ENCODE data around the gene SLC46A3.
"Not testable (repeated sequence)": the region's sequence is repeated elsewhere in the genome, so short reads cannot be mapped to it uniquely, and the experiment has no call there.

The SLC46A3 gene

DNA sequence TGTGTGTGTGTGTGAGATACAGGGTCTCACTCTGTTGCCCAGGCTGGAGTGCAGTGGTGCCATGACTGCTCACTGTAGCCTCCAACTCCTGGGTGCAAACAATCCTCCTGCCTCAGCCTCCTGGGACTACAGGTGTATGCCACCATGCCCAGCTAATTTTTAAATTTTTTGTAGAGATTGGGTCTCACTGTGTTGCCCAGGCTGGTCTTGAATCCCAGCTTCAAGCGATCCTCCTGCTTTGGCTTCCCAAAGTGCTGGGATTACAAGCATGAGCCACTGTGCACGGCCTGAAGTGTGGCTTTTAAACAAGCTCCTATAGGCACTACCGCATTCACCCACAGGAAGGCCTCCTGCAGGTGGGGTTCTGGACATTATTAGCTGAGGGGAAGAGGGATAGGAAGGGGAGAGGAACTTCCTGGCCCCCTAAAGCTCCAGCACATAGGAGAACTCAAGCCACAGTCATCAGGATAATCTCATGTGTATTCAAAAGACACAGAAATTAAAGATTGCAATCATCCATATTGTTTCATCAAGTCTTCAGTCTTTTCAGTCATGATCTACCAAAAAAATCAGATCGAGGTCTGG lies 24.8 kb upstream of the SLC46A3 start:
- Histone ChIP-seq H3K4me3 (ENCODE audit: low read depth, low read length) (no peak overlapping the region), H3K27ac (ENCODE audit: extremely low read depth, low read depth, low read length) (no peak overlapping the region), H3K36me3 (ENCODE audit: control insufficient read depth in 2 of 2, insufficient read depth in 1 of 2, low read length in 2 of 2) (no peaks in the 10 kb centered on the region), H3K4me1 (ENCODE audit: control insufficient read depth, insufficient read depth, low read length) (no peaks in the 10 kb centered on the region), H3K9me3 (ENCODE audit: control insufficient read depth, insufficient read depth, low read depth, low read length) (no peaks in the 10 kb centered on the region)
- ChIA-PET POLR2A (no interaction called here), CTCF (interaction anchor here (0.6 kb wide), 1 partner anchor 15 kb away, joined by 3 read pairs; no protein-coding TSS in a partner anchor)
- TF ChIP-seq ZNF121 (tag by site-specific recombination; IDR thresholded peaks at IDR 0.05) (peak; percentile 33; the same call in 1 of the 2 replicates), ZNF664 (tag by site-specific recombination; IDR thresholded peaks at IDR 0.05) (no peak), ZNF600 (tag by site-specific recombination; IDR thresholded peaks at IDR 0.05) (no peak)
- TF ChIP-seq, protein P1, sequence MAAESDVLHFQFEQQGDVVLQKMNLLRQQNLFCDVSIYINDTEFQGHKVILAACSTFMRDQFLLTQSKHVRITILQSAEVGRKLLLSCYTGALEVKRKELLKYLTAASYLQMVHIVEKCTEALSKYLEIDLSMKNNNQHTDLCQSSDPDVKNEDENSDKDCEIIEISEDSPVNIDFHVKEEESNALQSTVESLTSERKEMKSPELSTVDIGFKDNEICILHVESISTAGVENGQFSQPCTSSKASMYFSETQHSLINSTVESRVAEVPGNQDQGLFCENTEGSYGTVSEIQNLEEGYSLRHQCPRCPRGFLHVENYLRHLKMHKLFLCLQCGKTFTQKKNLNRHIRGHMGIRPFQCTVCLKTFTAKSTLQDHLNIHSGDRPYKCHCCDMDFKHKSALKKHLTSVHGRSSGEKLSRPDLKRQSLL (tag by site-specific recombination; IDR thresholded peaks at IDR 0.05) = no peak

DNA sequence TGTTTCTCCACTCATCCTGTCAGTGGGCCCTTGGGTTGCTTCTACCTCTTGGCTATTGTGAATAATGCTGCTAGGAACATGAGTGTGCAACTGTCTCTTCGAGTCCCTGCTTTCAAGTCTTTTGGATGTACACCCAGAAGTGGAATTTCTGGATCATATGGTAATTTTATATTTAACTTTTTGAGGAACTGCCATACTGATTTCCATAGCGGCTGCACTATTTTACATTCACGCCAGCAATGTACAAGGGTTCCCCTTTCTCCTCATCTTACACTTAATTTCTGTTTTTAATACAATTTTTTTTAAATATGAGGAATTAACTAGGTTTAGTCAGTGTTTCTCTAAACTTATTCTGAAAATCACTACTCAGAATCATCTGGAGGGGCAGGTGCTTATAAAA lies 24.2 kb upstream of the SLC46A3 start:
- Histone ChIP-seq H3K9me3 (ENCODE audit: control insufficient read depth, insufficient read depth, low read depth, low read length) (no peaks in the 10 kb centered on the region), H3K4me3 (ENCODE audit: low read depth, low read length) (no peak overlapping the region), H3K36me3 (ENCODE audit: control insufficient read depth in 2 of 2, insufficient read depth in 1 of 2, low read length in 2 of 2) (no peaks in the 10 kb centered on the region), H3K4me1 (ENCODE audit: control insufficient read depth, insufficient read depth, low read length) (no peaks in the 10 kb centered on the region), H3K27ac (ENCODE audit: extremely low read depth, low read depth, low read length) (no peak overlapping the region)
- TF ChIP-seq, protein P2, sequence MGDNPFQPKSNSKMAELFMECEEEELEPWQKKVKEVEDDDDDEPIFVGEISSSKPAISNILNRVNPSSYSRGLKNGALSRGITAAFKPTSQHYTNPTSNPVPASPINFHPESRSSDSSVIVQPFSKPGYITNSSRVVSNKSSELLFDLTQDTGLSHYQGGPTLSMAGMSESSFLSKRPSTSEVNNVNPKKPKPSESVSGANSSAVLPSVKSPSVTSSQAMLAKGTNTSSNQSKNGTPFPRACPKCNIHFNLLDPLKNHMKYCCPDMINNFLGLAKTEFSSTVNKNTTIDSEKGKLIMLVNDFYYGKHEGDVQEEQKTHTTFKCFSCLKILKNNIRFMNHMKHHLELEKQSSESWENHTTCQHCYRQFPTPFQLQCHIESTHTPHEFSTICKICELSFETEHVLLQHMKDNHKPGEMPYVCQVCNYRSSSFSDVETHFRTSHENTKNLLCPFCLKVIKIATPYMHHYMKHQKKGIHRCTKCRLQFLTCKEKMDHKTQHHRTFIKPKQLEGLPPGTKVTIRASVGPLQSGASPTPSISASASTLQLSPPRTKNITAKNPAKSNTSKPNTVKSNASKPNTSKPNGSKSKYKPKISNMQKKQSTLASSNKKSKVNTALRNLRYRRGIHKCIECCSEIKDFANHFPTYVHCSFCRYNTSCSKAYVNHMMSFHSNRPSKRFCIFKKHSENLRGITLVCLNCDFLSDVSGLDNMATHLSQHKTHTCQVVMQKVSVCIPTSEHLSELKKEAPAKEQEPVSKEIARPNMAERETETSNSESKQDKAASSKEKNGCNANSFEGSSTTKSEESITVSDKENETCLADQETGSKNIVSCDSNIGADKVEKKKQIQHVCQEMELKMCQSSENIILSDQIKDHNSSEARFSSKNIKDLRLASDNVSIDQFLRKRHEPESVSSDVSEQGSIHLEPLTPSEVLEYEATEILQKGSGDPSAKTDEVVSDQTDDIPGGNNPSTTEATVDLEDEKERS (tag by site-specific recombination; IDR thresholded peaks at IDR 0.05) = no peak
- TF ChIP-seq ZBTB7A (tag by site-specific recombination; IDR thresholded peaks at IDR 0.05; ENCODE audit: low read depth) (no peak), ZNF266 (tag by site-specific recombination; IDR thresholded peaks at IDR 0.05; ENCODE audit: low read depth) (no peak), MZF1 (tag by site-specific recombination; IDR thresholded peaks at IDR 0.05; ENCODE audit: borderline replicate concordance) (no peak), HOXC10 (CRISPR knock-in tag; IDR thresholded peaks at IDR 0.05) (no peak), SCRT1 (tag by site-specific recombination; IDR thresholded peaks at IDR 0.05; ENCODE audit: borderline replicate concordance) (no peak), ZNF157 (tag by site-specific recombination; IDR thresholded peaks at IDR 0.05) (no peak), ZNF658 (tag by site-specific recombination; IDR thresholded peaks at IDR 0.05) (no peak), ZNF248 (tag by site-specific recombination; IDR thresholded peaks at IDR 0.05) (no peak), ZNF114 (tag by site-specific recombination; IDR thresholded peaks at IDR 0.05) (no peak), ZNF48 (tag by site-specific recombination; IDR thresholded peaks at IDR 0.05) (no peak), ZIC2 (tag by site-specific recombination; IDR thresholded peaks at IDR 0.05) (no peak), ZNF16 (tag by site-specific recombination; IDR thresholded peaks at IDR 0.05; ENCODE audit: low read depth) (no peak), ZNF544 (tag by site-specific recombination; IDR thresholded peaks at IDR 0.05) (no peak)
- TF ChIP-seq, protein P3, sequence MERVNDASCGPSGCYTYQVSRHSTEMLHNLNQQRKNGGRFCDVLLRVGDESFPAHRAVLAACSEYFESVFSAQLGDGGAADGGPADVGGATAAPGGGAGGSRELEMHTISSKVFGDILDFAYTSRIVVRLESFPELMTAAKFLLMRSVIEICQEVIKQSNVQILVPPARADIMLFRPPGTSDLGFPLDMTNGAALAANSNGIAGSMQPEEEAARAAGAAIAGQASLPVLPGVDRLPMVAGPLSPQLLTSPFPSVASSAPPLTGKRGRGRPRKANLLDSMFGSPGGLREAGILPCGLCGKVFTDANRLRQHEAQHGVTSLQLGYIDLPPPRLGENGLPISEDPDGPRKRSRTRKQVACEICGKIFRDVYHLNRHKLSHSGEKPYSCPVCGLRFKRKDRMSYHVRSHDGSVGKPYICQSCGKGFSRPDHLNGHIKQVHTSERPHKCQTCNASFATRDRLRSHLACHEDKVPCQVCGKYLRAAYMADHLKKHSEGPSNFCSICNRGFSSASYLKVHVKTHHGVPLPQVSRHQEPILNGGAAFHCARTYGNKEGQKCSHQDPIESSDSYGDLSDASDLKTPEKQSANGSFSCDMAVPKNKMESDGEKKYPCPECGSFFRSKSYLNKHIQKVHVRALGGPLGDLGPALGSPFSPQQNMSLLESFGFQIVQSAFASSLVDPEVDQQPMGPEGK (tag by site-specific recombination; IDR thresholded peaks at IDR 0.05) = no peak
- TF ChIP-seq, protein P4, sequence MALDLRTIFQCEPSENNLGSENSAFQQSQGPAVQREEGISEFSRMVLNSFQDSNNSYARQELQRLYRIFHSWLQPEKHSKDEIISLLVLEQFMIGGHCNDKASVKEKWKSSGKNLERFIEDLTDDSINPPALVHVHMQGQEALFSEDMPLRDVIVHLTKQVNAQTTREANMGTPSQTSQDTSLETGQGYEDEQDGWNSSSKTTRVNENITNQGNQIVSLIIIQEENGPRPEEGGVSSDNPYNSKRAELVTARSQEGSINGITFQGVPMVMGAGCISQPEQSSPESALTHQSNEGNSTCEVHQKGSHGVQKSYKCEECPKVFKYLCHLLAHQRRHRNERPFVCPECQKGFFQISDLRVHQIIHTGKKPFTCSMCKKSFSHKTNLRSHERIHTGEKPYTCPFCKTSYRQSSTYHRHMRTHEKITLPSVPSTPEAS (tag by site-specific recombination; IDR thresholded peaks at IDR 0.05) = no peak
- TF ChIP-seq, protein P5, sequence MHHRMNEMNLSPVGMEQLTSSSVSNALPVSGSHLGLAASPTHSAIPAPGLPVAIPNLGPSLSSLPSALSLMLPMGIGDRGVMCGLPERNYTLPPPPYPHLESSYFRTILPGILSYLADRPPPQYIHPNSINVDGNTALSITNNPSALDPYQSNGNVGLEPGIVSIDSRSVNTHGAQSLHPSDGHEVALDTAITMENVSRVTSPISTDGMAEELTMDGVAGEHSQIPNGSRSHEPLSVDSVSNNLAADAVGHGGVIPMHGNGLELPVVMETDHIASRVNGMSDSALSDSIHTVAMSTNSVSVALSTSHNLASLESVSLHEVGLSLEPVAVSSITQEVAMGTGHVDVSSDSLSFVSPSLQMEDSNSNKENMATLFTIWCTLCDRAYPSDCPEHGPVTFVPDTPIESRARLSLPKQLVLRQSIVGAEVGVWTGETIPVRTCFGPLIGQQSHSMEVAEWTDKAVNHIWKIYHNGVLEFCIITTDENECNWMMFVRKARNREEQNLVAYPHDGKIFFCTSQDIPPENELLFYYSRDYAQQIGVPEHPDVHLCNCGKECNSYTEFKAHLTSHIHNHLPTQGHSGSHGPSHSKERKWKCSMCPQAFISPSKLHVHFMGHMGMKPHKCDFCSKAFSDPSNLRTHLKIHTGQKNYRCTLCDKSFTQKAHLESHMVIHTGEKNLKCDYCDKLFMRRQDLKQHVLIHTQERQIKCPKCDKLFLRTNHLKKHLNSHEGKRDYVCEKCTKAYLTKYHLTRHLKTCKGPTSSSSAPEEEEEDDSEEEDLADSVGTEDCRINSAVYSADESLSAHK (tag by site-specific recombination; IDR thresholded peaks at IDR 0.05) = no peak
- CTCF ChIA-PET = no interaction called here
- POLR2A ChIA-PET = no interaction called here

DNA sequence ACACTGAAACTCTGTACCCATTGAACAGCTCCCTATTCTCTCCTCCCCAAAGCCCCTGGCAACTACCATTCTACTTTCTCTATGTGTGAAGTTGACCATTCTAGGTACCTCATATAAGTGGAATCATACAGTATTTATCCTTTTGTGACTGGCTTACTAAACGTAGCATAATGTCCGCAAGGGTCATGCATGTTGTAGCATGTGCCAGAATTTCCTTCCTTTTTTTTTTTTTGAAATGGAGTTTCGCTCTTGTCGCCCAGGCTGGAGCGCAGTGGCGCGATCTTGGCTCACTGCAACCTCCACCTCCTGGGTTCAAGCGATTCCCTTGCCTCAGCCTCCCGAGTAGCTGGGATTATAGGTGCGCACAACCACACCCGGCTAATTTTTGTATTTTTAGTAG lies 23.7 kb upstream of the SLC46A3 start:
- H3K4me3 ChIP-seq (ENCODE audit: low read depth, low read length); H3K9me3 ChIP-seq (ENCODE audit: control insufficient read depth, insufficient read depth, low read depth, low read length); CTCF ChIA-PET; H3K27ac ChIP-seq (ENCODE audit: extremely low read depth, low read depth, low read length); H3K36me3 ChIP-seq (ENCODE audit: control insufficient read depth in 2 of 2, insufficient read depth in 1 of 2, low read length in 2 of 2); POLR2A ChIA-PET; H3K4me1 ChIP-seq (ENCODE audit: control insufficient read depth, insufficient read depth, low read length): not testable (repeated sequence)
